Osteoblast (primary cell): ENCODE results near the gene SEL1L2. TPM values are rescaled to one million over a fixed set of nuclear protein-coding genes. Genes with fewer than 3 reads are reported as not detected.

Experiments
- DNase-seq: peaks from one replicate; pipeline ENCODE4 v3.0.0; 2011; ENCODE audit warnings: low spot score, mixed read lengths; ENCODE audit not compliant: insufficient read length; ENCODE audit errors: missing footprints
- H2AFZ ChIP-seq: 2 replicates; pipeline ENCODE4 v1.6.0; 2011; ENCODE audit warnings: mild to moderate bottlenecking, low read length
- H3K27ac ChIP-seq: 2 replicates; pipeline ENCODE4 v1.5.1; 2011; ENCODE audit warnings: mild to moderate bottlenecking, low read depth, low read length, moderate library complexity
- H3K27me3 ChIP-seq: 2 replicates; pipeline ENCODE4 v1.6.0; 2012; ENCODE audit warnings: mild to moderate bottlenecking, control low read depth, inconsistent platforms, low read length, moderate library complexity; ENCODE audit not compliant: insufficient read depth
- H3K36me3 ChIP-seq: 2 replicates; pipeline ENCODE4 v1.5.1; 2011; ENCODE audit warnings: mild to moderate bottlenecking, low read length, control low read depth, moderate library complexity; ENCODE audit not compliant: insufficient read depth
- H3K4me1 ChIP-seq: 2 replicates; pipeline ENCODE4 v1.5.1; 2011; ENCODE audit warnings: mild to moderate bottlenecking, low read length, control low read depth, moderate library complexity; ENCODE audit not compliant: insufficient read depth
- H3K4me2 ChIP-seq: 2 replicates; pipeline ENCODE4 v1.6.0; 2011; ENCODE audit warnings: mild to moderate bottlenecking, low read length; ENCODE audit not compliant: insufficient read depth
- H3K4me3 ChIP-seq: fragments of 200-600 bp; sonication (generic); 3 replicates; pipeline ENCODE4 v1.5.1; 2012; ENCODE audit warnings: mild to moderate bottlenecking, low read length, inconsistent platforms; ENCODE audit not compliant: insufficient read depth
- H3K79me2 ChIP-seq: 2 replicates; pipeline ENCODE4 v1.6.0; 2012; ENCODE audit warnings: mild to moderate bottlenecking, low read length, control low read depth, inconsistent platforms; ENCODE audit not compliant: insufficient read depth
- H3K9me3 ChIP-seq: 2 replicates; pipeline ENCODE4 v1.5.1; 2011; ENCODE audit warnings: low read depth, low read length, control low read depth
- H4K20me1 ChIP-seq: 2 replicates; pipeline ENCODE4 v1.6.0; 2012; ENCODE audit warnings: mild to moderate bottlenecking, low read length, control low read depth; ENCODE audit not compliant: insufficient read depth
- CTCF ChIP-seq: IDR thresholded peaks from 2 replicates; pipeline ENCODE4 v1.5.1; 2011; ENCODE audit warnings: mild to moderate bottlenecking, low read depth, low read length, moderate library complexity; ENCODE audit errors: extremely low read depth
- total RNA-seq: library from RNA; depleted of rRNA; stranded (reverse); fragments of >200 nt; gene quantifications from 2 replicates; pipeline ENCODE4 v1.2.3, GENCODE V29; 2012

SEL1L2 gene
- total RNA-seq, 1 donor, result not detected

- no peak for TF ChIP-seq CTCF
- Histone ChIP-seq H3K4me1 (no peaks in the 10 kb centered on the region), H3K4me3 (no peak overlapping the region), H3K27ac (no peak overlapping the region), H4K20me1 (no peaks in the 10 kb centered on the region), H3K79me2 (no peaks in the 10 kb centered on the region), H3K36me3 (no peaks in the 10 kb centered on the region), H3K9me3 (no peaks in the 10 kb centered on the region), H3K4me2 (no peak overlapping the region), H3K27me3 (no peaks in the 10 kb centered on the region), H2AFZ (no peak overlapping the region)
- DNase-seq, result no peak
Observed at GRCh38 chr20:13865791-13866351, 124.5 kb downstream of the SEL1L2 start.

DNA sequence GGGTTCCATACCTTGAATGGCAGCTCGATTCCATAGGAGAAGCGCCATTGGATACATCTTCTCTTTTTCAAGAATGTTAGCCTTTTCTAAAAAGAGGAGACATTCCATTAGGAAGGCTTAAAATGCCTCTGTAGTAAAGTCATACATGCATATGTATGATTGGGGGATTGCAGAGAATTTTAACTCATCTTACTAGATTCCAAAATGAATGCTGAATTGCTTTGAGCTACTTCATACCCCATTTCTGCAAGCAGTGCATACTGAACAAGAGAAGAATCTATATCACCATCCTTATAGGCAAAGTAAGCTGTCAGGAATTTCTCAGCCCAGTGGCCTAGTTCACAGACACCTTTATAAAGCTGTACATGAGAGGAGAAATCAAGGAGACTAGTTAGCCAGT, 125.3 kb downstream of the SEL1L2 start:
- H3K9me3 ChIP-seq, result no peaks in the 10 kb centered on the region
- H3K27ac ChIP-seq, result no peak overlapping the region
- H3K27me3 ChIP-seq, result no peaks in the 10 kb centered on the region
- no peaks in the 10 kb centered on the region for H3K79me2 ChIP-seq
- no peak for TF ChIP-seq CTCF
- DNase-seq, result no peak
- H3K4me1 ChIP-seq, result no peaks in the 10 kb centered on the region
- no peak overlapping the region for H2AFZ ChIP-seq
- H3K36me3 ChIP-seq, result no peaks in the 10 kb centered on the region
- H3K4me2 ChIP-seq, result no peak overlapping the region
- no peak overlapping the region for H3K4me3 ChIP-seq
- H4K20me1 ChIP-seq, result no peaks in the 10 kb centered on the region

GRCh38 chr20:13863244-13863643, 127.2 kb downstream of the SEL1L2 start:
- Histone ChIP-seq H3K79me2 (no peaks in the 10 kb centered on the region), H3K27me3 (no peaks in the 10 kb centered on the region), H2AFZ (no peak overlapping the region), H3K4me1 (no peaks in the 10 kb centered on the region), H4K20me1 (no peaks in the 10 kb centered on the region), H3K4me2 (no peak overlapping the region), H3K9me3 (no peaks in the 10 kb centered on the region), H3K4me3 (no peak overlapping the region), H3K36me3 (no peaks in the 10 kb centered on the region), H3K27ac (no peak overlapping the region)
- TF ChIP-seq CTCF, result no peak
- peak; percentile 15 for DNase-seq

DNA sequence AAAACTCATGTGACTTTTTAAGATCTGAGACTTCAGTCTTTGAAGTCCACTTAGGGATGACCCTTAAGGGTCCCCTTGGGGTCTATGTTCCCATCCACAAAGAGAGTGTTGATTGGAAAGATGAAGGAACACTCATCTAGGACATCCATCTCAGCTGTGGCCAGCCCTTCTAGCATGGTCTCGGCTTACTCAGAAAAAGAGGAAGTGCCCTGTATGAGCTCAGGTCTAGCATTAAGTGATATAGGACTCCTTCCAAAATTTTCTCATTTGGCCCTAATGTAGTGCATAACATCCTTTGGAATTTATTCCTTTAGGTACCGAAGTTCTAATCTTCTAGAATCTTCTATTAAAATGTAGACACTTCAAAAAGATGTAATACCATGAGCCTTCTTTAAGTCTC, 128.2 kb downstream of the SEL1L2 start:
- no peak overlapping the region for H2AFZ ChIP-seq
- no peaks in the 10 kb centered on the region for H4K20me1 ChIP-seq
- no peaks in the 10 kb centered on the region for H3K4me1 ChIP-seq
- no peaks in the 10 kb centered on the region for H3K79me2 ChIP-seq
- no peak for DNase-seq
- no peak overlapping the region for H3K4me2 ChIP-seq
- H3K27ac ChIP-seq, result no peak overlapping the region
- H3K9me3 ChIP-seq, result no peaks in the 10 kb centered on the region
- H3K36me3 ChIP-seq, result no peaks in the 10 kb centered on the region
- no peaks in the 10 kb centered on the region for H3K27me3 ChIP-seq
- TF ChIP-seq CTCF, result no peak
- no peak overlapping the region for H3K4me3 ChIP-seq
